Suprapubic skin (tissue), 4 donors: ENCODE results near the gene LZTS2.

Experiments
- POLR2A ChIP-seq, 2 donors: fragments of 450-650 bp; IDR thresholded peaks; one replicate each; pipeline ENCODE4 v1.6.1; 2017; ENCODE audit warnings: antibody characterized with exemption in 2 of 2, mild to moderate bottlenecking in 2 of 2, moderate library complexity in 2 of 2
- POLR2AphosphoS5 ChIP-seq, 3 donors: sonication (generic); formaldehyde crosslinking; IDR thresholded peaks; one replicate each; pipeline ENCODE4 v1.6.1; 2017; ENCODE audit warnings: antibody characterized with exemption in 3 of 3
- TF ChIP-seq, protein P1 (sequence below), 2 donors: fragments of 200-600 bp in 1 of 2; fragments of 450-650 bp in 1 of 2; sonication (generic) in 1 of 2; IDR thresholded peaks; one replicate each; pipeline ENCODE4 v1.5.1; 2016 to 2019; ENCODE audit warnings: antibody characterized with exemption in 2 of 2, mild to moderate bottlenecking in 1 of 2, moderate library complexity in 1 of 2

DNA sequence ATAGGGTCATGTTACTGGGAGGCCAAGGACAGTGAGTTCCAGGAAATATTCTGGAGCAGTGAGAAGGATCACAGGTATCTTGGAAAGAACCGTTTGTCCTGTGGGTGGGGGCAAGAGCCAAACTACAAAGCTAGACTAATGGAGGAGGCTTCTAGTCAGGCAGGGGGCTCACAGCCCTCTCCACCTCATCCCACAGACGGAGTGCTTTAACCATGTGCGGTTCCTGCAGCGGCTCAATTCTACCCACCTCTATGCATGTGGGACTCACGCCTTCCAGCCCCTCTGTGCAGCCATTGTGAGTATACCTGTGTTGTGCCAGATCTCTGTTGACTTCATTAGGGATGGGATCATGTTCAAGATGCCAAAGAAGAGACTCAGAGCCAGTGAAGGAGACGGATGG, 22.2 kb upstream of the LZTS2 start:
- TF ChIP-seq POLR2A (IDR thresholded peaks at IDR 0.05) (no peak), POLR2AphosphoS5 (IDR thresholded peaks at IDR 0.05) (no peak)
- TF ChIP-seq, protein P1, sequence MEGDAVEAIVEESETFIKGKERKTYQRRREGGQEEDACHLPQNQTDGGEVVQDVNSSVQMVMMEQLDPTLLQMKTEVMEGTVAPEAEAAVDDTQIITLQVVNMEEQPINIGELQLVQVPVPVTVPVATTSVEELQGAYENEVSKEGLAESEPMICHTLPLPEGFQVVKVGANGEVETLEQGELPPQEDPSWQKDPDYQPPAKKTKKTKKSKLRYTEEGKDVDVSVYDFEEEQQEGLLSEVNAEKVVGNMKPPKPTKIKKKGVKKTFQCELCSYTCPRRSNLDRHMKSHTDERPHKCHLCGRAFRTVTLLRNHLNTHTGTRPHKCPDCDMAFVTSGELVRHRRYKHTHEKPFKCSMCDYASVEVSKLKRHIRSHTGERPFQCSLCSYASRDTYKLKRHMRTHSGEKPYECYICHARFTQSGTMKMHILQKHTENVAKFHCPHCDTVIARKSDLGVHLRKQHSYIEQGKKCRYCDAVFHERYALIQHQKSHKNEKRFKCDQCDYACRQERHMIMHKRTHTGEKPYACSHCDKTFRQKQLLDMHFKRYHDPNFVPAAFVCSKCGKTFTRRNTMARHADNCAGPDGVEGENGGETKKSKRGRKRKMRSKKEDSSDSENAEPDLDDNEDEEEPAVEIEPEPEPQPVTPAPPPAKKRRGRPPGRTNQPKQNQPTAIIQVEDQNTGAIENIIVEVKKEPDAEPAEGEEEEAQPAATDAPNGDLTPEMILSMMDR (IDR thresholded peaks at IDR 0.05), result no peak
